Measurements from ENCODE around the gene MCCC2. TPM values are rescaled to one million over a fixed set of nuclear protein-coding genes. Genes with fewer than 3 reads are reported as not detected.

The MCCC2 gene
- total and polyA plus RNA-seq, 2 of the 8 experiments (the other 6 are each of a cell fraction or from before 2014, with no cell fraction given) = 71.7 to 86.6 TPM

GRCh38 chr5:71632168-71632567, 45.0 kb downstream of the MCCC2 start:
- ChIA-PET POLR2A (ENCODE audit: partially characterized antibody) (interaction anchor here (0.6 kb wide), 1 partner anchor 104 kb away, joined by 3 read pairs; no protein-coding TSS in a partner anchor), CTCF (ENCODE audit: partially characterized antibody) (no interaction called here)
- no peak overlapping the region for H2BK5ac ChIP-seq (ENCODE audit: low read depth, low read length)
- H4K91ac ChIP-seq (replicated peaks; ENCODE audit: insufficient read length, low read length) = no peak overlapping the region
- H3K27ac ChIP-seq (ENCODE audit: low read depth, low read length) = no peak overlapping the region
- 0 out of 4 replicates have a peak, but pooled peaks cover 0 to 3% of the 10 kb centered on the region in 2 experiments for H3K79me2 ChIP-seq (ENCODE audit: control insufficient read depth in 1 of 2, insufficient read depth in 2 of 2, low read length in 2 of 2)
- no peak for FAIRE-seq
- no peak overlapping the region for H2BK12ac ChIP-seq (ENCODE audit: low read depth, low read length)
- no peaks in the 10 kb centered on the region for H3K23me2 ChIP-seq (ENCODE audit: low read depth, low read length)
- no peak overlapping the region for H3K9ac ChIP-seq (replicated peaks in 1 of 4; ENCODE audit: extremely low read depth in 1 of 4, low read depth in 3 of 4, low read length in 3 of 4)
- H3K4ac ChIP-seq (replicated peaks; ENCODE audit: insufficient read length, low read depth, low read length) = no peak overlapping the region
- H4K20me1 ChIP-seq (replicated peaks in 1 of 2; ENCODE audit: control insufficient read depth in 1 of 2, insufficient read depth in 2 of 2, low read length in 2 of 2) = peaks cover 0 to 3% of the 10 kb centered on the region in 2 experiments
- H2BK20ac ChIP-seq (ENCODE audit: low read length) = no peak overlapping the region
- no peak overlapping the region for H3K4me2 ChIP-seq (ENCODE audit: insufficient read depth in 1 of 2, low read depth in 2 of 2, low read length in 2 of 2)
- 92% methylated on average over 3 of the region's 3 CpGs; no CpG with 5 or more reads in 1 of the 2 experiments for WGBS, 2 experiments (ENCODE audit: extremely low coverage in 1 of 2, insufficient coverage in 1 of 2, insufficient read length in 1 of 2, insufficient replicate concordance in 2 of 2, low coverage in 1 of 2, low lambda C conversion rate in 2 of 2, missing lambda C conversion rate in 1 of 2)
- H3K79me1 ChIP-seq (ENCODE audit: low read depth, low read length) = no peaks in the 10 kb centered on the region
- H3K36me3 ChIP-seq (ENCODE audit: control insufficient read depth in 2 of 4, insufficient read depth in 4 of 4, low read length in 3 of 4) = peaks cover 3 to 24% (median 16%) of the 10 kb centered on the region in 4 experiments; a peak in 7 of 8 replicates
- H3K27me3 ChIP-seq (replicated peaks in 1 of 4; ENCODE audit: control insufficient read depth in 3 of 4, extremely low read depth in 1 of 4, insufficient read depth in 3 of 4, low read length in 3 of 4) = no peaks in the 10 kb centered on the region
- no peak overlapping the region for H3K4me3 ChIP-seq (ENCODE audit: extremely low read depth in 1 of 4, insufficient read depth in 2 of 4, low read depth in 3 of 4, low read length in 4 of 4)
- no peak overlapping the region for H3K14ac ChIP-seq (ENCODE audit: insufficient read length)
- H2AFZ ChIP-seq (ENCODE audit: low read length) = no peak overlapping the region
- no peaks in the 10 kb centered on the region for H3K4me1 ChIP-seq (replicated peaks in 1 of 4; ENCODE audit: control insufficient read depth in 3 of 4, insufficient read depth in 4 of 4, low read length in 3 of 4)
- H2AK5ac ChIP-seq (ENCODE audit: low read depth, low read length) = no peak overlapping the region
- no peak overlapping the region for H2BK15ac ChIP-seq (ENCODE audit: low read length)
- no peak overlapping the region for H3K23ac ChIP-seq (ENCODE audit: insufficient read length)
- H2BK120ac ChIP-seq (replicated peaks; ENCODE audit: low read depth, low read length) = no peak overlapping the region
- no peak for DNase-seq (ENCODE audit: low read depth in 1 of 2, low spot score in 2 of 2)
- H3K9me3 ChIP-seq (ENCODE audit: insufficient read depth in 2 of 2, low read depth in 1 of 2, low read length in 1 of 2) = no peaks in the 10 kb centered on the region
- no peak overlapping the region for H4K5ac ChIP-seq (ENCODE audit: insufficient read length, low read depth, low read length)
- H4K8ac ChIP-seq (ENCODE audit: extremely low read depth, insufficient read depth, low read length) = no peak overlapping the region
- no peak overlapping the region for H3K56ac ChIP-seq (replicated peaks; ENCODE audit: insufficient read length, low read depth, low read length)
- H3K18ac ChIP-seq (ENCODE audit: extremely low read depth, low read length) = no peak overlapping the region
- TF ChIP-seq KDM4A (IDR thresholded peaks at IDR 0.05; ENCODE audit: low read depth, low read length, severe bottlenecking) (no peak), FOSL1 (IDR thresholded peaks at IDR 0.05; ENCODE audit: insufficient read depth, low read depth, low read length) (no peak), TBP (IDR thresholded peaks at IDR 0.05; ENCODE audit: low read depth, low read length) (no peak), KDM1A (IDR thresholded peaks at IDR 0.05; ENCODE audit: borderline replicate concordance, low read length) (no peak), EGR1 (IDR thresholded peaks at IDR 0.05; ENCODE audit: borderline replicate concordance, low read depth, low read length) (no peak), CEBPB (IDR thresholded peaks at IDR 0.05; ENCODE audit: low read depth, low read length) (no peak), EZH2 (IDR thresholded peaks at IDR 0.05; ENCODE audit: low read depth, low read length, severe bottlenecking) (no peak), RXRA (IDR thresholded peaks at IDR 0.05; ENCODE audit: insufficient read depth, low read depth, low read length) (no peak), ZNF274 (IDR thresholded peaks at IDR 0.05; ENCODE audit: borderline replicate concordance, extremely low read depth, low read length) (no peak), GTF2F1 (IDR thresholded peaks at IDR 0.05; ENCODE audit: borderline replicate concordance, low read depth, low read length) (no peak), SRF (IDR thresholded peaks at IDR 0.05; ENCODE audit: low read depth, low read length) (no peak), YY1 (IDR thresholded peaks at IDR 0.05; ENCODE audit: low read depth, low read length) (no peak), USF2 (IDR thresholded peaks at IDR 0.05; ENCODE audit: low read length) (no peak), SIRT6 (IDR thresholded peaks at IDR 0.05; ENCODE audit: low read length) (no peak)

Measured in H1 (cell line).